CD14-positive monocyte (primary cell): Measurements from ENCODE around the gene TFAP2E. TPM values are rescaled to one million over a fixed set of nuclear protein-coding genes. Genes with fewer than 3 reads are reported as not detected.

Experiments used
- DNase-seq, 3 donors: peaks; one replicate each; pipeline ENCODE4 v3.0.0-alpha.2; 2011 to 2022
- H2AFZ ChIP-seq: 2 replicates; pipeline ENCODE4 v1.6.0; 2012; ENCODE audit warnings: mild to moderate bottlenecking, low read depth, low read length, inconsistent platforms; ENCODE audit not compliant: insufficient read depth, poor library complexity, severe bottlenecking
- H3K27ac ChIP-seq, 2 donors: 1 replicate in 1 of 2; 2 replicates in 1 of 2; pipeline ENCODE4 v1.5.1; 2012 to 2013; ENCODE audit warnings: low read length in 2 of 2, control low read depth in 1 of 2, inconsistent platforms in 1 of 2, low read depth in 1 of 2, mild to moderate bottlenecking in 1 of 2
- H3K27me3 ChIP-seq, 2 donors: one replicate each; pipeline versions ENCODE4 v1.6.0 to v1.6.1; 2011 to 2013; ENCODE audit warnings: low read length in 2 of 2; ENCODE audit not compliant: control insufficient read depth in 2 of 2, insufficient read depth in 2 of 2
- H3K36me3 ChIP-seq, 2 donors: replicated peaks in 1 of 2; 1 replicate in 1 of 2; 2 replicates in 1 of 2; pipeline versions ENCODE4 v1.5.1 to v1.6.1; 2012 to 2013; ENCODE audit warnings: low read length in 2 of 2, control low read depth in 1 of 2, inconsistent platforms in 1 of 2, mild to moderate bottlenecking in 1 of 2; ENCODE audit not compliant: insufficient read depth in 2 of 2, control insufficient read depth in 1 of 2
- H3K4me1 ChIP-seq, 2 donors: 1 replicate in 1 of 2; 2 replicates in 1 of 2; pipeline versions ENCODE4 v1.5.1 to v1.6.1; 2012 to 2013; ENCODE audit warnings: low read length in 2 of 2, control low read depth in 1 of 2, inconsistent platforms in 1 of 2, mild to moderate bottlenecking in 1 of 2, moderate library complexity in 1 of 2; ENCODE audit not compliant: insufficient read depth in 2 of 2, control insufficient read depth in 1 of 2
- H3K4me2 ChIP-seq: replicated peaks from 2 replicates; pipeline ENCODE3; 2012; ENCODE audit warnings: low read length, moderate library complexity, mild to moderate bottlenecking; ENCODE audit not compliant: poor library complexity, severe bottlenecking; ENCODE audit errors: extremely low read depth
- H3K4me3 ChIP-seq, 3 experiments: fragments of 200-600 bp in 1 of 3; sonication (generic) in 1 of 3; replicated peaks in 1 of 3; 1 replicate in 2 of 3; 2 replicates in 1 of 3; pipeline ENCODE4 v1.5.1; 2011 to 2013; ENCODE audit warnings: low read length in 3 of 3, mild to moderate bottlenecking in 3 of 3, control low read depth in 2 of 3, low read depth in 2 of 3, inconsistent platforms in 1 of 3, moderate library complexity in 1 of 3
- H3K79me2 ChIP-seq: 2 replicates; pipeline ENCODE4 v1.6.0; 2012; ENCODE audit warnings: mild to moderate bottlenecking, control low read depth, inconsistent platforms, low read length, moderate library complexity; ENCODE audit not compliant: insufficient read depth
- H3K9ac ChIP-seq: 2 replicates; pipeline ENCODE4 v1.6.0; 2017; ENCODE audit warnings: low read length, mild to moderate bottlenecking; ENCODE audit not compliant: insufficient read depth, poor library complexity, severe bottlenecking
- H3K9me3 ChIP-seq, 2 donors: replicated peaks in 1 of 2; 1 replicate in 1 of 2; 2 replicates in 1 of 2; pipeline versions ENCODE4 v1.5.1 to v1.6.1; 2012 to 2013; ENCODE audit warnings: low read length in 2 of 2, control low read depth in 1 of 2; ENCODE audit not compliant: control insufficient read depth in 1 of 2, insufficient read depth in 1 of 2
- H4K20me1 ChIP-seq: 2 replicates; pipeline ENCODE4 v1.6.0; 2012; ENCODE audit warnings: mild to moderate bottlenecking, low read length, control low read depth, moderate library complexity; ENCODE audit not compliant: insufficient read depth
- H3K27ac Mint-ChIP-seq, 7 donors: one replicate each; pipeline ENCODE4 v1.8.0; 2020; ENCODE audit warnings: mild to moderate bottlenecking in 7 of 7, mixed read lengths in 7 of 7, moderate library complexity in 6 of 7, inconsistent platforms in 2 of 7
- H3K27me3 Mint-ChIP-seq, 3 donors: one replicate each; pipeline ENCODE4 v1.8.0; 2021 to 2022; ENCODE audit warnings: low read depth in 3 of 3, mild to moderate bottlenecking in 3 of 3, mixed read lengths in 3 of 3, moderate library complexity in 3 of 3, inconsistent platforms in 1 of 3
- H3K36me3 Mint-ChIP-seq, 2 donors: one replicate each; pipeline ENCODE4 v1.8.0; 2020; ENCODE audit warnings: mixed read lengths in 2 of 2, inconsistent platforms in 1 of 2, mild to moderate bottlenecking in 1 of 2
- H3K4me1 Mint-ChIP-seq: one replicate; pipeline ENCODE4 v1.8.0; 2020; ENCODE audit warnings: mild to moderate bottlenecking, mixed read lengths
- H3K4me3 Mint-ChIP-seq, 2 donors: one replicate each; pipeline ENCODE4 v1.8.0; 2020; ENCODE audit warnings: mild to moderate bottlenecking in 2 of 2, mixed read lengths in 2 of 2, moderate library complexity in 1 of 2
- H3K9me3 Mint-ChIP-seq, 7 donors: one replicate each; pipeline ENCODE4 v1.8.0; 2020 to 2022; ENCODE audit warnings: mixed read lengths in 7 of 7, mild to moderate bottlenecking in 6 of 7, moderate library complexity in 6 of 7, inconsistent platforms in 2 of 7
- CTCF ChIP-seq: fragments of 200-600 bp; IDR thresholded peaks from one replicate; pipeline ENCODE4 v1.8.0; 2022; ENCODE audit warnings: antibody characterized with exemption, mild to moderate bottlenecking
- WGBS: methylation state at CpG from one replicate; pipeline ENCODE4 v1.1.5; 2013; ENCODE audit warnings: missing lambda C conversion rate; ENCODE audit not compliant: insufficient coverage; 5-methylcytosine and 5-hydroxymethylcytosine counted together
- intact Hi-C, 2 donors: fragments of 100-400 bp; cut with micrococcal nuclease; formaldehyde crosslinking; loops; one replicate each; pipeline versions ENCODE4 v1.15.0 to v1.15.1; 2023
- polyA plus RNA-seq, 3 donors: library from polyadenylated mRNA; depleted of rRNA in 1 of 3; unstranded in 2 of 3; stranded (reverse) in 1 of 3; fragments of 300-500 nt in 2 of 3; fragments of >200 nt in 1 of 3; fragmentation: Illumina TruSeq in 2 of 3; gene quantifications; 1 replicate in 2 of 3; 2 replicates in 1 of 3; pipeline ENCODE4 v1.2.3, GENCODE V29; 2012 to 2021

The TFAP2E gene
- polyA plus RNA-seq, 3 donors: 0.77 to 4.5 (median 1.5) TPM

DNA sequence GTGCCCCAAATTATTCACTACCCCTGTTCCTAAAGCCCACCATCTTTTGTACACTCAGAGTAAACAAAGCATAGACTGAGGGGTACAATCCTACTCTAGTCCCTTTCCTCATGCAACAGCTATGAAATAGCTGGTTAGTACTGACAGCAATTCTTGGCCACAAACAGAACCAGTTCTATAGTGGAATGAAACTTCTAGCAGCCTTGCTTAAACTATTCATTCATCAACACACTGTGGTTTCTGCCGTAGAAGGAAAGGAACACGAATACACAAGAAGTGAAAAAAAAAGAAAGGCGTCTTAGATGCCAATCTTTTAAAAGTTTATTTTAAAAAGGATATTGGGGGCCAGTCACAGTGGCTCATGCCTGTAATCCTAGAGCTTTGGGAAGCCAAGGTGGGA is 58.3 kb downstream of the TFAP2E start:
- intact Hi-C loops: no loop called here
- H3K27me3 Mint-ChIP-seq: no peaks in the 10 kb centered on the region
- no peak overlapping the region for H2AFZ ChIP-seq
- H3K79me2 ChIP-seq: peaks cover 35% of the 10 kb centered on the region
- no peaks in the 10 kb centered on the region for H3K9me3 ChIP-seq
- no peaks in the 10 kb centered on the region for H3K4me1 Mint-ChIP-seq
- H3K4me2 ChIP-seq: no peak overlapping the region
- peaks cover 29% of the 10 kb centered on the region for H4K20me1 ChIP-seq
- H3K4me1 ChIP-seq: no peaks in the 10 kb centered on the region
- H3K36me3 ChIP-seq: peaks cover 65 to 94% of the 10 kb centered on the region in 2 donors
- WGBS: no CpG with 5 or more reads among the region's 3 CpGs
- H3K9ac ChIP-seq: no peak overlapping the region
- no peaks in the 10 kb centered on the region for H3K27me3 ChIP-seq
- no peak overlapping the region for H3K27ac ChIP-seq
- no peak overlapping the region for H3K4me3 ChIP-seq
- no peaks in the 10 kb centered on the region for H3K9me3 Mint-ChIP-seq
- H3K36me3 Mint-ChIP-seq: peaks cover 69 to 89% of the 10 kb centered on the region in 2 donors
- TF ChIP-seq CTCF: no peak
- no peak for DNase-seq
- no peak overlapping the region for H3K27ac Mint-ChIP-seq
- no peak overlapping the region for H3K4me3 Mint-ChIP-seq

- H3K9me3 Mint-ChIP-seq: no peaks in the 10 kb centered on the region
- peaks cover 11 to 19% of the 10 kb centered on the region in 2 donors for H3K4me1 ChIP-seq
- H3K4me2 ChIP-seq: no peak overlapping the region
- no peak overlapping the region for H2AFZ ChIP-seq
- no peaks in the 10 kb centered on the region for H3K27me3 ChIP-seq
- H3K4me3 Mint-ChIP-seq: no peak overlapping the region
- H4K20me1 ChIP-seq: peaks cover 22% of the 10 kb centered on the region
- no peak overlapping the region for H3K4me3 ChIP-seq
- no peaks in the 10 kb centered on the region for H3K27me3 Mint-ChIP-seq
- no peak for TF ChIP-seq CTCF
- intact Hi-C loops: no loop called here
- peaks cover 55 to 72% of the 10 kb centered on the region in 2 donors for H3K36me3 Mint-ChIP-seq
- H3K4me1 Mint-ChIP-seq: peaks cover 13% of the 10 kb centered on the region
- H3K36me3 ChIP-seq: peaks cover 59 to 76% of the 10 kb centered on the region in 2 donors
- H3K27ac Mint-ChIP-seq: no peak overlapping the region
- no peak overlapping the region for H3K27ac ChIP-seq
- peaks cover 54% of the 10 kb centered on the region for H3K79me2 ChIP-seq
- DNase-seq: no peak
- no peak overlapping the region for H3K9ac ChIP-seq
- no peaks in the 10 kb centered on the region for H3K9me3 ChIP-seq
Observed at GRCh38 chr1:35633547-35633946, 60.4 kb downstream of the TFAP2E start.
